HepG2 (cell line): ENCODE data around the gene EDEM1. TPM values are rescaled to one million over a fixed set of nuclear protein-coding genes. Genes with fewer than 3 reads are reported as not detected.

Experiments used
- CEBPG ChIP-seq: IDR thresholded peaks from 2 replicates; pipeline ENCODE4 v1.6.1; 2016
- CHCHD3 ChIP-seq: sonication (generic); formaldehyde crosslinking; IDR thresholded peaks from 2 replicates; pipeline ENCODE4 v1.8.0; 2022; ENCODE audit warnings: mild to moderate bottlenecking, missing genetic modification reagents, moderate library complexity
- CREB1 ChIP-seq, 2 experiments: fragments of 450-650 bp in 1 of 2; IDR thresholded peaks; 2 replicates each; pipeline ENCODE4 v1.6.1; 2016 to 2017; ENCODE audit warnings: control low read depth in 1 of 2, mild to moderate bottlenecking in 1 of 2, missing compliant biosample characterization in 1 of 2, missing genetic modification characterization in 1 of 2
- GATAD1 ChIP-seq: IDR thresholded peaks from 2 replicates; pipeline ENCODE4 v1.6.1; 2016; ENCODE audit warnings: missing genetic modification reagents, missing compliant biosample characterization
- GATAD2A ChIP-seq: IDR thresholded peaks from 2 replicates; pipeline ENCODE4 v1.6.1; 2016
- GFI1 ChIP-seq: sonication (generic); formaldehyde crosslinking; IDR thresholded peaks from 2 replicates; pipeline ENCODE4 v1.5.0; 2020; ENCODE audit warnings: missing genetic modification reagents, mild to moderate bottlenecking, borderline replicate concordance
- HMGXB4 ChIP-seq, 2 experiments: sonication (generic) in 1 of 2; formaldehyde crosslinking in 1 of 2; IDR thresholded peaks; 2 replicates each; pipeline versions ENCODE4 v1.4.0 to v1.6.1; 2018 to 2020; ENCODE audit warnings: missing genetic modification reagents in 2 of 2, borderline replicate concordance in 1 of 2, low read depth in 1 of 2, mild to moderate bottlenecking in 1 of 2, missing biosample characterization in 1 of 2
- MTERF4 ChIP-seq: sonication (generic); formaldehyde crosslinking; IDR thresholded peaks from 2 replicates; pipeline ENCODE4 v1.8.0; 2023; ENCODE audit warnings: mild to moderate bottlenecking, missing genetic modification reagents
- POGK ChIP-seq: sonication (generic); formaldehyde crosslinking; conservative IDR thresholded peaks from 2 replicates; pipeline ENCODE4 v1.8.0; 2022; ENCODE audit warnings: mild to moderate bottlenecking, moderate library complexity, missing genetic modification reagents
- POGZ ChIP-seq: sonication (generic); formaldehyde crosslinking; IDR thresholded peaks from 2 replicates; pipeline ENCODE4 v1.4.0; 2020; ENCODE audit warnings: mild to moderate bottlenecking, missing genetic modification reagents
- THRA ChIP-seq: sonication (generic); formaldehyde crosslinking; IDR thresholded peaks from 2 replicates; pipeline ENCODE4 v1.4.0; 2020; ENCODE audit warnings: missing genetic modification reagents, borderline replicate concordance
- YEATS2 ChIP-seq: sonication (generic); formaldehyde crosslinking; IDR thresholded peaks from 2 replicates; pipeline ENCODE4 v1.4.0; 2020; ENCODE audit warnings: missing genetic modification reagents, borderline replicate concordance
- ZFYVE20 ChIP-seq: sonication (generic); formaldehyde crosslinking; IDR thresholded peaks from 2 replicates; pipeline ENCODE4 v1.8.0; 2023; ENCODE audit warnings: low read depth, mild to moderate bottlenecking, moderate library complexity, missing genetic modification reagents, borderline replicate concordance
- ZNF264 ChIP-seq: sonication (generic); formaldehyde crosslinking; IDR thresholded peaks from 2 replicates; pipeline ENCODE4 v1.4.0; 2020; ENCODE audit warnings: missing genetic modification reagents
- ZNF430 ChIP-seq: sonication (generic); formaldehyde crosslinking; IDR thresholded peaks from 2 replicates; pipeline ENCODE4 v1.9.0; 2021; ENCODE audit warnings: mild to moderate bottlenecking, missing genetic modification reagents
- ZNF557 ChIP-seq: sonication (generic); formaldehyde crosslinking; IDR thresholded peaks from 2 replicates; pipeline ENCODE4 v1.4.0; 2020; ENCODE audit warnings: missing genetic modification reagents
- ZNF609 ChIP-seq: sonication (generic); formaldehyde crosslinking; IDR thresholded peaks from 2 replicates; pipeline ENCODE4 v1.4.0; 2020; ENCODE audit warnings: mild to moderate bottlenecking, missing genetic modification reagents, borderline replicate concordance
- polyA plus RNA-seq, 8 experiments: library from polyadenylated mRNA; depleted of rRNA in 3 of 8; stranded (reverse) in 7 of 8; unstranded in 1 of 8; fragments of >200 nt; fragmentation: Illumina TruSeq in 4 of 8; extraction: Trizol in 4 of 8; gene quantifications; 2 replicates each; pipeline versions ENCODE4 v1.2.1 to v1.2.3, GENCODE V29; 2011 to 2016; ENCODE audit warnings: low read depth in 4 of 8, missing spikeins in 1 of 8, mixed read lengths in 1 of 8; ENCODE audit not compliant: insufficient read depth in 1 of 8
- total RNA-seq, 5 experiments: library from RNA; depleted of rRNA; stranded (reverse); fragments of >200 nt; fragmentation: Illumina TruSeq; extraction: Trizol; gene quantifications; 2 replicates each; pipeline ENCODE4 v1.2.3, GENCODE V29; 2016; ENCODE audit warnings: low read depth in 1 of 5

The EDEM1 gene
- total and polyA plus RNA-seq, 2 of the 13 experiments (the other 11 are each of a cell fraction or from before 2014, with no cell fraction given): 13.8 to 25.8 TPM

GRCh38 chr3:5188419-5189221 lies 1.1 kb downstream of the EDEM1 start (continued):
- peak; percentile 4; the same call in 1 of the 2 replicates for TF ChIP-seq ZNF609 (CRISPR knock-in tag)
- peak in 1 of 2 experiments; percentile 26; a peak in 1 of 4 replicates for TF ChIP-seq HMGXB4 (CRISPR knock-in tag; IDR thresholded peaks at IDR 0.05; ENCODE audit: borderline replicate concordance in 1 of 2, low read depth in 1 of 2)
- peak; percentile 22; the same call in 1 of the 2 replicates for TF ChIP-seq THRA
- no peak for TF ChIP-seq ZFYVE20 (CRISPR knock-in tag)
- TF ChIP-seq CHCHD3 (CRISPR knock-in tag): no peak
- peak; percentile 53; the same call in 1 of the 2 replicates for TF ChIP-seq CREB1 (IDR thresholded peaks at IDR 0.05)
- TF ChIP-seq CREB1 (CRISPR knock-in tag; IDR thresholded peaks at IDR 0.05): peak; percentile 52; the same call in 1 of the 2 replicates
- peak; percentile 30; the same call in 1 of the 2 replicates for TF ChIP-seq YEATS2 (CRISPR knock-in tag)
- TF ChIP-seq POGZ (CRISPR knock-in tag): peak; percentile 77
- no peak for TF ChIP-seq GFI1 (CRISPR knock-in tag)
- TF ChIP-seq CEBPG (CRISPR knock-in tag): peak; percentile 22; the same call in 1 of the 2 replicates
- TF ChIP-seq ZNF557 (CRISPR knock-in tag): no peak
- TF ChIP-seq GATAD2A: peak; percentile 82
- TF ChIP-seq ZNF264: peak; percentile 54; the same call in 1 of the 2 replicates
- TF ChIP-seq GATAD1 (CRISPR knock-in tag): 0 out of 2 replicates have a peak, but pooled peaks have one; percentile 44
- TF ChIP-seq MTERF4: no peak
- no peak for TF ChIP-seq POGK
- no peak for TF ChIP-seq ZNF430 (CRISPR knock-in tag)
